ENCODE results near the gene RNF220.

DNA sequence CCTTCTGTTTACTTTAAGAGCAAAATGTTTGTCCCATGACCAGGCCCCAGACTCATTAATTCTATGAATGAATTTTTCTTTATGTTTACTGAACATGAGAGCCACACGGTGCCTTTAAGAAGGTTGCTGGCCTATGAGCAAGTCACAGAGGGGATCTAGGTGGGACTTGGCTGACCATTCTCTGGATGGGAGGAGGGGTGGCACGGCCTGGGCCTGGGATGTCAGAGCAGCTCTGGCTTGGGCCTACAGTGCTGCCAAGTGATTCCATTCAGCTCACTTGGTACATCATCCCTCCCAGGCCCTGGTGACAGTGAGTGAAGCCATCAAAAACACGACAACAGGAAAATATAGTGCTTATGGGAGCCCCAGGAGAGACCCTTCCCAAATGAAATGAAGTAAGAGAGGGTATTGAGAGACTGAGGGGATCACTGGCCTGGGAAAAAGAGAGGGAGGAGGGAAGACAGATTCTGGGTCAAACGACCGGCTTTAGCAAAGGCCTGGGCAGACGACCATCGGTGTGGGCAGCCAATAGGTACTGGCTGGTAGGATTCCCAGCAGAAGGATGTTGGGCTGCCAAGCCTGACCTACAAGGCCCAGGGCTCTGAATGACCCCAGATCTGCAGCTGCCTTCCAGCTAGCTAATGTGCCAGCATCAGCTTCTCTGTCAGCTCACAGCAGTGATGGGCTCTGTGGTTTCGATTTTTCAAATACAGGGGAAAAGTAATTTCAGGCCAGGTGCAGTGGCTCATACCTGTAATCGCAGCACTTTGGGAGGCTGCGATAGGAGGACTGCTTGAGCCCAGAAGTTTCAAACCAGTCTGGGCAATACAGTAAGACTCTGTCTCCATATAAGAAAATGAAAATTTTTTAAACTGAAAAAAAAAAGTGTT, 265.9 kb downstream of the RNF220 start:
- TF ChIP-seq, protein P1, sequence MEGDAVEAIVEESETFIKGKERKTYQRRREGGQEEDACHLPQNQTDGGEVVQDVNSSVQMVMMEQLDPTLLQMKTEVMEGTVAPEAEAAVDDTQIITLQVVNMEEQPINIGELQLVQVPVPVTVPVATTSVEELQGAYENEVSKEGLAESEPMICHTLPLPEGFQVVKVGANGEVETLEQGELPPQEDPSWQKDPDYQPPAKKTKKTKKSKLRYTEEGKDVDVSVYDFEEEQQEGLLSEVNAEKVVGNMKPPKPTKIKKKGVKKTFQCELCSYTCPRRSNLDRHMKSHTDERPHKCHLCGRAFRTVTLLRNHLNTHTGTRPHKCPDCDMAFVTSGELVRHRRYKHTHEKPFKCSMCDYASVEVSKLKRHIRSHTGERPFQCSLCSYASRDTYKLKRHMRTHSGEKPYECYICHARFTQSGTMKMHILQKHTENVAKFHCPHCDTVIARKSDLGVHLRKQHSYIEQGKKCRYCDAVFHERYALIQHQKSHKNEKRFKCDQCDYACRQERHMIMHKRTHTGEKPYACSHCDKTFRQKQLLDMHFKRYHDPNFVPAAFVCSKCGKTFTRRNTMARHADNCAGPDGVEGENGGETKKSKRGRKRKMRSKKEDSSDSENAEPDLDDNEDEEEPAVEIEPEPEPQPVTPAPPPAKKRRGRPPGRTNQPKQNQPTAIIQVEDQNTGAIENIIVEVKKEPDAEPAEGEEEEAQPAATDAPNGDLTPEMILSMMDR (IDR thresholded peaks at IDR 0.05), result no peak
- TF ChIP-seq POLR2A (IDR thresholded peaks at IDR 0.05), result no peak
